Sigmoid colon (tissue), 7 donors: ENCODE results near the gene MLC1. TPM values are rescaled to one million over a fixed set of nuclear protein-coding genes. Genes with fewer than 3 reads are reported as not detected.

ENCODE experiments used
- DNase-seq: peaks from one replicate; pipeline ENCODE4 v3.0.0-alpha.2; 2019
- H3K27ac ChIP-seq, 4 donors: fragments of 200-600 bp; sonication (generic); one replicate each; pipeline ENCODE4 v1.5.1; 2016 to 2019; ENCODE audit warnings: mild to moderate bottlenecking in 1 of 4
- H3K27me3 ChIP-seq, 3 donors: fragments of 200-600 bp; sonication (generic); one replicate each; pipeline ENCODE4 v1.5.1; 2019; ENCODE audit warnings: mild to moderate bottlenecking in 1 of 3
- H3K36me3 ChIP-seq, 4 donors: fragments of 200-600 bp; sonication (generic); one replicate each; pipeline ENCODE4 v1.5.1; 2016 to 2019
- H3K4me1 ChIP-seq, 4 donors: fragments of 200-600 bp; sonication (generic); one replicate each; pipeline ENCODE4 v1.5.1; 2017 to 2019
- H3K4me3 ChIP-seq, 4 donors: fragments of 200-600 bp; sonication (generic); one replicate each; pipeline ENCODE4 v1.5.1; 2017 to 2019; ENCODE audit warnings: mild to moderate bottlenecking in 2 of 4, moderate library complexity in 1 of 4
- H3K9me3 ChIP-seq, 4 donors: fragments of 200-600 bp in 3 of 4; sonication (generic) in 3 of 4; one replicate each; pipeline versions ENCODE4 v1.5.1 to v1.6.1; 2013 to 2019
- CTCF ChIP-seq, 4 experiments: fragments of 450-650 bp in 3 of 4; fragments of 200-600 bp in 1 of 4; IDR thresholded peaks; one replicate each; pipeline ENCODE4 v1.5.1; 2016 to 2019; ENCODE audit warnings: antibody characterized with exemption in 4 of 4, mild to moderate bottlenecking in 3 of 4, moderate library complexity in 2 of 4
- EP300 ChIP-seq, 4 donors: sonication (generic); formaldehyde crosslinking; IDR thresholded peaks; one replicate each; pipeline ENCODE4 v1.6.1; 2017; ENCODE audit warnings: antibody characterized with exemption in 4 of 4
- POLR2A ChIP-seq, 2 donors: fragments of 450-650 bp; IDR thresholded peaks; one replicate each; pipeline ENCODE4 v1.6.1; 2016; ENCODE audit warnings: antibody characterized with exemption in 2 of 2, mild to moderate bottlenecking in 2 of 2, moderate library complexity in 2 of 2
- POLR2AphosphoS5 ChIP-seq, 4 donors: sonication (generic); formaldehyde crosslinking; IDR thresholded peaks; one replicate each; pipeline ENCODE4 v1.6.1; 2017; ENCODE audit warnings: antibody characterized with exemption in 4 of 4
- WGBS, 2 donors: extraction: QIAGEN DNeasy Blood & Tissue Kit; methylation state at CpG; one replicate each; pipeline ENCODE4 v1.1.7; 2013; 5-methylcytosine and 5-hydroxymethylcytosine counted together
- intact Hi-C: fragments of 100-400 bp; cut with DNase I; formaldehyde crosslinking; loops from one replicate; pipeline ENCODE4 v1.15.1; 2023
- polyA plus RNA-seq, 3 donors: library from polyadenylated mRNA; stranded (reverse); fragments of 200-250 nt; gene quantifications; one replicate each; pipeline ENCODE4 v1.2.3, GENCODE V29; 2013
- total RNA-seq, 4 donors: library from RNA; depleted of rRNA; stranded (reverse); fragments of >200 nt; gene quantifications; one replicate each; pipeline ENCODE4 v1.1.0, GENCODE V29; 2016
- donor health status: healthy with polysubstance abuse.
- donor health status: Bipolar disorder and iron deficiency.
- donor health status: healthy.

Gene MLC1
- total and polyA plus RNA-seq, 7 donors, result 0.14 to 0.23 (median 0.16) TPM; not detected in 4

GRCh38 chr22:50098052-50098451 is 12.8 kb upstream of the MLC1 start:
- H3K4me1 ChIP-seq, result no peaks in the 10 kb centered on the region
- no peak overlapping the region for H3K27ac ChIP-seq
- TF ChIP-seq POLR2AphosphoS5 (IDR thresholded peaks at IDR 0.05), result no peak
- TF ChIP-seq EP300 (IDR thresholded peaks at IDR 0.05), result no peak
- TF ChIP-seq POLR2A (IDR thresholded peaks at IDR 0.05), result no peak
- no peak for TF ChIP-seq CTCF (IDR thresholded peaks at IDR 0.05)
- DNase-seq, result no peak
- H3K4me3 ChIP-seq, result no peak overlapping the region
- no peaks in the 10 kb centered on the region for H3K36me3 ChIP-seq
- intact Hi-C loops, result no loop called here
- H3K9me3 ChIP-seq, result no peaks in the 10 kb centered on the region
- 90 to 94% methylated on average over 3 of the region's 3 CpGs for WGBS, 2 donors
- H3K27me3 ChIP-seq, result peaks cover 0 to 31% (median 0%) of the 10 kb centered on the region in 3 donors

DNA sequence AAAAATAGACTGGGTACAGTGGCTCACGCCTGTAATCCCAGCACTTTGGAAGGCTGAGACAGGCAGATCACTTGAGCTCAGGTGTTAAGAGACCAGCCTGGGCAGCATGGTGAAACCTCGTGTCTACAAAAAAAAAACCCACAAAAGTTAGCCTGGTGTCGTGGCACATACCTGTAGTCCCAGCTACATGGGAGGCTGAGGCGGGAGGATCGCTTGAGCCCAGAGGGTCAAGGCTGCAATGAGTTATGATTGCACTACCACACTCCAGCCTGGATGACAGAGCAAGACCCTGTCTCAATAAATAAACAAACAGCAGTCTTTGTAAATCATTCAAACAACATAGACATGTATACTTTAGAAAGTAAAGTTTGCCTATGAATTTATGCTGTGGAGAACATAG is 7.1 kb upstream of the MLC1 start:
- no peak overlapping the region for H3K27ac ChIP-seq
- H3K27me3 ChIP-seq, result peaks cover 7 to 63% (median 10%) of the 10 kb centered on the region in 3 donors
- H3K9me3 ChIP-seq, result peaks cover 0 to 4% (median 0%) of the 10 kb centered on the region in 4 donors
- WGBS, 2 donors, result 55 to 78% methylated on average over 5 of the region's 5 CpGs
- DNase-seq, result no peak
- no peaks in the 10 kb centered on the region for H3K36me3 ChIP-seq
- H3K4me1 ChIP-seq, result no peaks in the 10 kb centered on the region
- intact Hi-C loops, result no loop called here
- H3K4me3 ChIP-seq, result no peak overlapping the region
- TF ChIP-seq EP300 (IDR thresholded peaks at IDR 0.05) (no peak), POLR2AphosphoS5 (IDR thresholded peaks at IDR 0.05) (no peak), POLR2A (IDR thresholded peaks at IDR 0.05) (no peak), CTCF (IDR thresholded peaks at IDR 0.05) (no peak)

DNA sequence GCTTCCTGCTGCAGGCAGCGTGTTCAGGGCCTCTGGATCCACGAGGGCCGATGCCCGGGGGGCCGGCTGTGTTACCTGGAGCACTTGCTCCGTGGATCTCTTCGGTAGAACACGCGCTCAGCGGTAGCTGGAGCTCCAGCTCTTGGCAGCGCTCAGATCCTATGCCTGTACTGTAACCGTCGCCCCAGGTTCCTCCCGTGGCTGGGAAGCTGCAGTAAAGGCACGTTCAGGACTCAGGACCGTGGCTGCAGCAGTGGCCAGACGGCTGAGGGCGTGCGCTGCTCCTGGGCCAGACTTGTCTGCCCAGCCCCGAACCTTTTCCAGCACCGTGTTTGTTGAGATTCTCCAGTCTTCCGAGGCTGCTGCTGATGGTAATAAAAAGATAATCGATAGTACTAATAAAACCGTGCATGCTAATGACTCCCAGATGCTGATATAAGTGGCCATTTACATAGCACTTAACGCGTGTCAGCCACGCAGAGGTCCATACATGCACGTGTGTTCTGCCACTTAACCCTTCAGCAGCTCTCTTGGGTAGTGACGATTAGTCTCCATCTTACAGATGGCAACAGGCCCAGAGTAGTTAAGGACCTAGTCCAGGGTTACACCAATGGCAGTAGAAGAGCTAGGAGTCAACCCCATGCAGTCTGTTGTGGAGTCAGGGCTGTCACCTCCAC is 6.0 kb upstream of the MLC1 start:
- intact Hi-C loops, result no loop called here
- H3K4me3 ChIP-seq, result no peak overlapping the region
- peaks cover 7 to 61% (median 13%) of the 10 kb centered on the region in 3 donors for H3K27me3 ChIP-seq
- 78 to 84% methylated on average over 29 of the region's 29 CpGs for WGBS, 2 donors
- DNase-seq, result no peak
- TF ChIP-seq POLR2A (IDR thresholded peaks at IDR 0.05) (no peak), POLR2AphosphoS5 (IDR thresholded peaks at IDR 0.05) (no peak), EP300 (IDR thresholded peaks at IDR 0.05) (no peak), CTCF (IDR thresholded peaks at IDR 0.05) (no peak)
- no peak overlapping the region for H3K27ac ChIP-seq
- no peaks in the 10 kb centered on the region for H3K4me1 ChIP-seq
- no peaks in the 10 kb centered on the region for H3K36me3 ChIP-seq
- H3K9me3 ChIP-seq, result peaks cover 0 to 4% (median 0%) of the 10 kb centered on the region in 4 donors

DNA sequence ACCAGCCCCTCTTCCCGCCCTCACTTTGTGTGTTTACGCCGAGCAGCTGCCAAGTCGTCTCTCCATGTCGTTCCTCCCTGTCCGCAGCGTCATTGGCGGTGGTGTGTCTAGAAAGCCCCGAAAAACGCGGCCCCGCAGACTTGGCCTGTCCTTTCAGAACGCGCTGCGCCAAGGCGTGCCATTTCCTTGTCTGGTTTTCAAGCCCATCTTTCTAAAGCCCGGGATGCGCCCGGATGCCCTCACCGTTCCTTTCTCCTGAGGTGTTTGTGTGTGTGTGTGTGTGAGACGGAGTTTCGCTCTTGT is 5.1 kb upstream of the MLC1 start:
- Histone ChIP-seq H3K27ac (no peak overlapping the region), H3K27me3 (peaks cover 7 to 56% (median 13%) of the 10 kb centered on the region in 3 donors), H3K36me3 (no peaks in the 10 kb centered on the region), H3K4me1 (no peaks in the 10 kb centered on the region), H3K9me3 (peaks cover 0 to 4% (median 0%) of the 10 kb centered on the region in 4 donors), H3K4me3 (no peak overlapping the region)
- intact Hi-C loops, result no loop called here
- DNase-seq, result no peak
- WGBS, 2 donors, result 95 to 96% methylated on average over 22 of the region's 22 CpGs
- TF ChIP-seq POLR2A (IDR thresholded peaks at IDR 0.05) (no peak), CTCF (IDR thresholded peaks at IDR 0.05) (no peak), POLR2AphosphoS5 (IDR thresholded peaks at IDR 0.05) (no peak), EP300 (IDR thresholded peaks at IDR 0.05) (no peak)
